Measurements from ENCODE around the gene TMEM219.
"Not testable (repeated sequence)": the region's sequence is repeated elsewhere in the genome, so short reads cannot be mapped to it uniquely, and the experiment has no call there.

The TMEM219 gene

DNA sequence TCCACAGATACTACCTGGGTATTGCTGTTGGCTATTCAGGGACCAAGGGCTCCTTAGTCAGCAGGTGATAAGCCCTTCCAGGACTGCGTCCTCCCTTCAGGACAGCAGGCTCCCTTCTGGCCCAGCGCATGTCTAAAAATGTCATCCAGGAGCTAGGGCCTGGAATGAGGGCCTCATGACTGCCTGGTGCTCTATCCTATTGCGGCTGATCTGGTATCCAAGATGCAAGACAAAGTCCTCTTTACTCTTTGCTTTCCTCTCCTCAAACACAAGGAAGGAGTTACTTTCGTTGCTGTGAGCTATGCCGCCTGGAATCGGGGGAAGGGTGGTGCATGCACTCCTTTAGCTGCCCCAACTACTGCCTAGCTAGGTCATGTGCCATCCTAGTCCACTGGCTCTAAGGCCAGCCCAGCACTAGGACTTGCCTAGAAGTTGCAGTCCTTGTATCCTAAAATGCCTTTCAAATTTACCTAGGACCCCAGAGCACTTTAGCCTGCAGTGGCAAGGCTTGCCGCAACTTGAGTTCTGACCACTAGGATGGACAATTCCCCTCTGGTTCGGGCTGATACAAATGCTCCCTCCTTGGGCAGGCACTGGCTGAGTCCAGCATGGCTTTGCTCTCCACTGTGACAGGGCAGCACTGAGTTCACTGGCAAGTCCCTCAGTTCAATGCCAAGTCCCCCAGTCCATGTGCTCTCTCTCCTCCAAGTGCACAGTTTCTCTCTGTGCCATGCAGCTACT, 10.1 kb upstream of the TMEM219 start:
- DNase-seq = no peak

DNA sequence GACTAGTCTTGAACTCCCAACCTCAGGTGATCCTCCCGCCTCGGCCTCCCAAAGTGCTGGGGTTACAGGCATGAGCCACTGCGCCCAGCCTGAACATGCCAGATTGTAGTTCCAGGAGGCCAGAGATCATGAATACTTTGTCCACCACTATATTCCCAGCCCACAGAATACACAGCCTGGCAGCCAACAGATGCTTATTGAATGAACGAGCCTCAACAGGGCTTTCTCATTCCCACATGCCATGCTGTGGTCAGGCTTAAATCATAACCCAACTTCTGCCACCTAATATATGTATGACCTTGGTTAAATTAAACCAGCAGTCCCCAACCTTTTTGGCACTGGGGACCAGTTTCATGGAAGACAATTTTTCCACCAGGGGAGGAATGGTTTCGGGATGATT, 3.1 kb upstream of the TMEM219 start:
- no peak for DNase-seq

DNA sequence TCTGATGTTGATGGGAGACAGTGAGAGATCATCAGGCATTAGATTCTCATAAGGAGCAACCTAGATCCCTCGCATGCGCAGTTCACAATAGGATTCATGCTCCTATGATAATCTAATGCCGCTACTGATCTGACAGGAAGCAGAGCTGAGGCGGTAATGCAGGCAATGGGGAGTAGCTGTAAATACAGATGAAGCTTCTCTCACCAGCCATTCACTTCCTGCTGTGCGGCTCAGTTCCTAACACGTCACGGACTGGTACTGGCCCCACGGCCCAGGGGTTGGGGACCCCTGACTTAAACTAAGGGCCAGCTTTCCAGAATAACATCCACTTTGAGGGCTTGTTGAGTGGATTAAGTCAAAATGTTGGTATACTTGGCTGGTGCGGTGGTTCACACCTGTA, 2.6 kb upstream of the TMEM219 start:
- DNase-seq = no peak

DNA sequence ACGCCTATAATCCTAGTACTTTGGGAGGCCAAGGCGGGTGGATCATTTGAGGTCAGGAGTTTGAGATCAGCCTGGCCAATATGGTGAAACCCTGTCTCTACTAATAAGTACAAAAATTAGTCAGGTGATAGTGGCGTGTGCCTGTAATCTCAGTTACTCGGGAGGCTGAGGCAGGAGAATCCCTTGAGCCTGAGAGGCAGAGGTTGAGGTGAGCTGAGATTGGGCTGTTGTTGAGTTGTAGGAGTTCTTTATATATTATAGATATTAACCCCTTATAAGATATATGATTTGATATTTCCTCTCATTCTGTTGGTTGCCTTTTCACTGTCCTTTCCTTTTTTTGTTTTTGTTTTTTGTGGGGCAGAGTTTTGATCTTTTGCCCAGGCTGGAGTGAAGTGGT, 2.1 kb upstream of the TMEM219 start:
- DNase-seq = not testable (repeated sequence)

DNA sequence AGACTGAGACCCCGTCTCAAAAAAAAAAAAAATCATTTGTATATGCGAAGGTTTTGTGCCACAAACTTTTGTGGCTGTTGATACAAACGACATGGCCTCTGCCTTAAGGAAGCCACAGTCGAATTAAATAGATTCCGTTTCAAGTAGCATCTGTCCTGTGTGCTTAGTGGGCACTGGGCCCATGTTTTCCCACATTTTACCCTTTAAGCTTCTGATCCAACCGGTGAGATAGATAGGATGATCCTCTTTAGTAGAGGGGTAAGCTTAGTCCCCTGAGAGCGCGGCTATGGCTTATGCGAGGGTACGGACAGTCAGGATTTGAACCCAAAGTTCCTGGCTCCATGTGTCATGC, 776 bp upstream of the TMEM219 start:
- no peak for DNase-seq

DNA sequence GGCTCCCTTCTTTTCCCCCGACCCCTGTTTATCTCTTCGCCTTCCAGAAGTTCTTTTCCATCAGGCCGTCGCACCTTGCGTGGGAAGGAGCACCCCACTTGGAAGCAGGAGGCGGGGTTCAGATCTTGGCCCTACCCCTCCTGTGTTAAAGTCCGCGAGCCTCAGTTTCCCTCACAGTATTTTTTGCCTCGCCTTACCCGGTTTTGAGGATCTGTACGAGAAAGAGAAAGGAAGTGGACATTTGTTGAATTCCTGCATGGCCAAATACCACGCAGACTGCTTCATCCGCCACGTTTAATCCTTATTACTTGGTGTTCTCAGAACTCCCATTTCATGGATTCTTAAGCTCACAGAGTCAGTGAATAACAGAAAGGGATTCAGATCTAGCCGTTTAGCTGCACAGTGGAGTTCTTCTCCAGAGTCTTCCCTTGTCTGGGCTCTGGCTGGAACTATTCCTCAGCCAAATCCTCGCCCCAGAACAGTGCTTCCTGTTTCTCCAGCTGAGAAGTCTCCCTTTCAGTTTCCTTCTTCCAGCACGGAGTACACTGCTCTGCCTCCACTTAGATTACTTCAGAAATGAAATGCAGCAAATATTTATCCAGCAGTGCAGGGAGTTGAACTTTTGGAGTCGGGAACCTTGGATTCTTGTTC, 590 bp downstream of the TMEM219 start:
- DNase-seq = no peak

DNA sequence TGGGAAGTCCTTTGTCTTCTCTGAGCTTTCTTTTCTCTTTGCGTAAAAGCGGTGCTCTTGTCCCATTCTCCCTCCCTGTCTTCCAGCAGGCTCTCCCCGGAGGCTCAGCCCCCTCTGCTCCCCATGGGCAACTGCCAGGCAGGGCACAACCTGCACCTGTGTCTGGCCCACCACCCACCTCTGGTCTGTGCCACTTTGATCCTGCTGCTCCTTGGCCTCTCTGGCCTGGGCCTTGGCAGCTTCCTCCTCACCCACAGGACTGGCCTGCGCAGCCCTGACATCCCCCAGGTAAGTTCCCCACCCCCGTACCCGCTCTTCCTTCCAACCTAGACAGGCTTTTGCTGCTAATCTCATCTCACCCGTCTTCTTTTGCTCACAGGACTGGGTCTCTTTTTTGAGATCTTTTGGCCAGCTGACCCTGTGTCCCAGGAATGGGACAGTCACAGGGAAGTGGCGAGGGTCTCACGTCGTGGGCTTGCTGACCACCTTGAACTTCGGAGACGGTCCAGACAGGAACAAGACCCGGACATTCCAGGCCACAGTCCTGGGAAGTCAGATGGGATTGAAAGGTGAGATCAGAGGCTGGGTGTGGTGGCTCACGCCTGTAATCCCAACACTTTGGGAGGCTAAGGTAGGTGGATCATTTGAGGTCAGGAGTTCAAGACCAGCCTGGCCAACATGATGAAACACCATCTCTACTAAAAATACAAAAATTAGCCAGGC, 1.3 kb downstream of the TMEM219 start:
- no peak for DNase-seq

DNA sequence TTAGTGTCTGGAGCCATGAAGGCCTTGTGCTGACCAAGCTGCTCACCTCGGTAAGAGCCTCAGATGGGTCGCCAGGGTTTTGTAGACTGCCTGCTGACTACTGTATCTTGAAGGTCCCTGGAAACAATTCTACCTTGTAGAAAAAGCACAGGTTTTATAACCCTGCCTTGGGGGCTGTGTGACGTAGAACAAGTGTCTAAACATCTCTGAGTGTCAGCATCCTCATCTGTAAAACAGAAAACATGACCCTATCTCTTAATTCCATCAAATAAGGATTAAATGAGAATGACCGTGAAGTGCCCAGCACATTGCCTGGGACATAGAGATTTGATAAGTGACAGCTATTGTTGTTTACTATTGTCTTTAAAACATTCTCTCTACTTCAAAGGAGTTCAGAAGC, 6.3 kb downstream of the TMEM219 start:
- no peak for DNase-seq

DNA sequence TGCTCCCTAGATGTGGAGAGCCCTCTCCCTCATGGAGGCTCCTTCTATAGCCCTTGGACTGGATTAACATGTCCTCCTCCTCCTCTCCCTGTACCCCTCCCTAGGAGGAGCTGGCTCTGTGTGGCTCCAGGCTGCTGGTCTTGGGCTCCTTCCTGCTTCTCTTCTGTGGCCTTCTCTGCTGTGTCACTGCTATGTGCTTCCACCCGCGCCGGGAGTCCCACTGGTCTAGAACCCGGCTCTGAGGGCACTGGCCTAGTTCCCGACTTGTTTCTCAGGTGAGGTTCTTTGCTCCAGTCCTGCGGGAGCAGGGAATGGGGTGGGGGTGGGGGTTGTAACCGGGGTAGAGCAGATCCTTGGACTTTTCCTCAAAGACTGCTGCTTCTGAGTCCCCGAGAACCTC, 9.4 kb downstream of the TMEM219 start:
- DNase-seq = no peak

DNA sequence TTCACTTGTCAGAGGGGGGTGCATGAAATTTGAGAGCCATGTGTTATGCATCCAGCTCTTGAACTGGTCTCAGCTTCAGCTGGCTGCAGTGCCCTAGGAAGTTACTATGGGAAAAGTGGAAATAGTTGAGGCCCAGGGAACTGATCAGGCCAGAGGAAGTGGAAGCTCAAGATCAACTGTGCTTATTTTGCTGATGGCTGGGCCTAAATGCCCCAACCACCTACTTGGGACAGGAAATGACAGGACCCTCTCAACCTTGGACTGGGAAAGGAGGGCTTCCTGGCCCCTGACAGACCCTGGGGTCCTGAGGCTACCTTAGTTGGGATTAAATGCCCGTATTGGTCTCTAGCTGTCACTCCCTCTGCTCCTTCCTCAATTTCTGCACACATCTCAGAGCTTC, 10.6 kb downstream of the TMEM219 start:
- DNase-seq = no peak

DNA sequence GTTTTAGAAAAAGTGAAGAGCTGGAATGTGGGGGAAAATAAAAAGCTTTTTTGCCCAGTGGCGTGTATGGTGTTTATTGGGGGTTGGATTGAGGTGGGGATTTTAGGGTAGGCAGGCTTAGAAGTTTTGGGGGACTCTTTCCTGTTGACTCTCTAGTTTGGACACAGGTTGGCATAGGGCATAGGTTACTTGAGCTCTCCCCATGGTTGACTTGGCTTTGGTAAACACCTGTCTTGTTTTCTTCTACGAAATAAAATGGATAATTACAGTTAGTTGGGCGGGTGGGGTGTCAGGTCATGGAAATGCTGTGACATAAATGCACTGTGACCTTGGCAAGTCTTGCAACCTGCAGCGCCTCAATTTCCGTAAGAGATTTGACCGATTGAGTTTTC, 11.1 kb downstream of the TMEM219 start:
- DNase-seq = no peak

DNA sequence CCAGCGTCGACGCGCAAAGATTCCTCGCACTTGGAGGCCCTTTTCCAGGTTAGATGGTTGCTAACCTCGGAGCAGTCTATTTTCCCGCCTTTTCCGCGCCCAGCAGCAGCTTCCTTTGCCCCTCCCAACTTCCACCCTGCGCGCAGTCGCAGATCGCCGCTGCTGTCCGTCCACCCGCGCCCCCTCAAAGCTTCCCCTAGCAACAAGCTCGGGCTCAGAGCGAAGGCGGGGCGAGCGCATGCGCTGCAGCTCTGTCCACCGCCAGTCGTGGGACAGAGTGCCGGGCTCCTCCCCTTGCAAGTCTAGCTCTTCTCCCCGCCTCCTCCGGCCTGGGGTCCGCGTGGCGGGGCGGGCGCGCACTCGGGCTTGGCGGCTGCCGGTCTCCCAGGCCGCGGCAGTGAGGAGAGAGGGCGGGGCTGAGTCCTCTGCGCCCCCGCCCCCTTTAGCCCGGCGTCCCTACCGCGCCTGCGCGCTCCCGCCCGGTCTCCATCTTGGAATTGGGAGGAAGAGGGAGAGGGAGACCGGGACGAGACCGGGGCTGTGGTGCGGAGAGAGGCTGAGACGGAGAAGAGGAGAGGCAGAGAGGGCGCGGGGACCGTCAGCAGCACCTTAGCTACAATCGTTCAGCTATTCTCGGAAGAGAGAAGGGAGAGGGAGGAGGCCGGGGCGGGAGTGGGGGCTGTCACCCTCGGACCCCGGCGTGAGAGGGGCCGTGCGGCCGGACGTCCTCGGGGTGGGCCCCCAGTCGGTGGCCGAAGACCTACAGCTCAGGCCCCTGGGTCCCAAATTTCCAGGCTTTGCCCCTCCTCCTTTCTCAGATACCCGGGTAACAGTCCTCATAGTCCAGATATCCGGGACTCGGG, 11.7 kb downstream of the TMEM219 start, which contains the start of gene TAOK2:
TAOK2 (plus strand) TSS at position 485 of the 863 bp plus-strand sequence. CDS start 3,905 bp downstream, outside the sequence.
- DNase-seq = peak; percentile 96

DNA sequence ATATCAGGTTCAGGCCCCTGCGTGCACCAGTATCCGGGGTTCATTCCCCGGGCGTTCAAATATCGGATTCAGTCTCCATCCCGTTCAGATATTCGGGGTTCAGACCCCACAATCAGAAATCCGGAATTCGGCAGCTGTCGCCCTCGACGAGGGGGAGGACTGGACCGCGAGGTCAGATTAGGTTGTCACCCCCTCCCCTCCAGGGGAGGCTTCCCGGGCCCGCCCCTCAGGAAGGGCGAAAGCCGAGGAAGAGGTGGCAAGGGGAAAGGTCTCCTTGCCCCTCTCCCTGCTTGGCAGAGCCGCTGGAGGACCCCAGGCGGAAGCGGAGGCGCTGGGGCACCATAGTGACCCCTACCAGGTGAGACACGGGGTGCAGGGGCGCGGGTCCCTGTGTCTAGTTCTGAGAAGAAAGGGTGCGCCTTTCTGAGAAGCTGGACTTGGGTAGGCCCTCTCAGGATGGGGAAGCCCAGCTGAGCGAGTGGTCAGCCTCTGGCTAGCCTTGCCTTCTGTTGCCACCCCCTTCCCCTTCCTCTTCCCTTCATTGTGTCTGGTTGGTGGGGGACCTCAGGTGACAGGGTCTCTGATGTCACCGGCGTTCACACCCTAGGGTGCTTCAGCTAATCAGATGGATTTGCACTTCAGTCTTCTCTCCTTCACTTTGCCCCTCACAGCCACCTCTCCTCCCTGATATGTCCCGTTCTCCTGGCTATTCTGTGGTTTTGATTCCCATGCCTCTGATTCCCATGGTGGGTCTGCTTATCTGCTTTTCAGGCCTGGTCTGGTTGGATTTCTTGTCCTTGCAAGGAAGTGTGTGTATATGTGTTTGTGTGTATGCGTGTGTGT, 12.6 kb downstream of the TMEM219 start:
- no peak for DNase-seq

DNA sequence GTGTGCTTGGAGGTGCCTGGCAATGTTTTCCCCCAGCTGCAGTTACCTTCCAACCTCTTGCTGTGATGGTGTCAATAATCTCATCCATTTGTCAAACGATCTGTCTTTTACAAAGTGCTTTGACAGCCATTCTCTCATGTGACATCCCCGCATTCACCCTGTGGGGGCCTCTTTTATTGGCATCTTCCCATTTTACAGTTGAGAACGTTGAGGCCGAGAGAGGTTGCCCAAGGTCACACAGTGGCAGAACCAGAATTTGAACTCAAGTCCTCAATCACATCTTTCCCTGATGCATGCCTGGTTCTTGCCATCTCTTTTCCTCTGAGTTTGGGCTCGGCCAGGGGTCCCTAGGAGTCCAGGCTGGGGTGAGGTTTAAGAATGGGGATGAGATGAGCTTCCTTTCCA, 13.3 kb downstream of the TMEM219 start:
- no peak for DNase-seq

DNA sequence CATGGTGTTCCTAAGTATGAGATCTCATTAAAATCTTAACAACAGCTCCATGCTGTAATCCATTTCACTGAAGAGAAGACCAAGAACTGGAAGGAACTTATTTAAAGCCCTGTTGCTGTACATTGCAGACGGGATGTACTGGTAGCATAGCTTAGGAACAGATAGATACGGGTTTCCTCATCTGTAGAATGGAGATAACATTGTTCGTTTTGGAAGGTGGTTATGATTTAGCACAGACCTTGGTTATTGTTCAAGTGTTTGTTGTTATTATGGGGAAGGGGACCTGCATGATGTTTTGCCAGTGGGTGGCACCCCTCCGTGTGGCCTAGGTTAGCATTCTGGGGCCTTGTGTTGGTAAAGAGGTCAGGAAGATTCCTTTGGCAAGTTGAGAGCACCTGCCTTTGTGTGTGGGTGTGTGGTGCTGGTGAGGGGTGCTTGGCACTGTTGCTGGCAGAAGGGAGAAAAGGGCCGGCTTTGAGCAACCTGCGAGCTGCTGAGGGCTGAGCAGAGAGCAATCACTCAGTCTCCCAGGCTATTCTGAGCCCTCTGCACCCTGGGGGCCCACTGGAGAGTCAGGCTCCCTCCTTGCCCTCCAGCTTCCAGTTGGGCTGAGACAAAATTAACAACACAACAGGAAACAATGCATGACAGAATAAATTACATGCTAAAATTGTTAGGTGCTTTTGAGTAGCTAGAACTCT, 14.1 kb downstream of the TMEM219 start:
- DNase-seq = no peak

DNA sequence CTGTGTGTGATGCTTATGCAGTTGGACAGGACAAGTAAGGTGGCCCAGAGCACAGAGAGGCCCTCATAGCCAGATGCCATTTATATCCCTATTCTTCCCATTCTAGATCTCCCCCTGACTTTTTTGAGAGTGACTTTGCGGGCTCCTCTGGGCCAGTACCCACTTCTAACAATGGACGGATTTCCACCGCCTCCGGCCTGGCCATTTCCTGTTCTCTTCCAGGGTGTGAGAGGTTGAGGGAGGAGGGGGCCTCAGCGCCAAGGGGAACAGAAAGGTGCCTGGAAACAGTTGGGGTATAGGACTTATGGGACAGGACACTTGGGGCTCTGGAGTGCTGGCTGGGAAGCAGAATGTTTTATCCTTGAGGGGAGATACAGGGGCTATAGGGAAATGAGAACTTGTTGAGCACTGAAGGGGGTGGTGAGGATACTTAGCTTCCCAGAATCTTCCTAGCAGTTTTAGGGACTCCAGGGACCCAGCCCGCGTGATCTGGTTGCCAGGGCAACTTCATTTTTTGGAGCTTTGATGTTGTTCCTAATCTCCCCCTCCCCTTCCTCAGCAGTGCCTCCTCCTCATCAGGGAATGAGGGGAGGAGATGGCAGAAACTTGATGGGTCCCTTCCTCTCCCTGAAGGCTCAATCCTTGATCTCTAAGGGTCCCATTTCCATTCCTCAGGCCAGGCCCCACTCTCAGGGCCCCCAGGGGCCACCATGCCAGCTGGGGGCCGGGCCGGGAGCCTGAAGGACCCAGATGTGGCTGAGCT, 15.4 kb downstream of the TMEM219 start:
- DNase-seq = no peak

DNA sequence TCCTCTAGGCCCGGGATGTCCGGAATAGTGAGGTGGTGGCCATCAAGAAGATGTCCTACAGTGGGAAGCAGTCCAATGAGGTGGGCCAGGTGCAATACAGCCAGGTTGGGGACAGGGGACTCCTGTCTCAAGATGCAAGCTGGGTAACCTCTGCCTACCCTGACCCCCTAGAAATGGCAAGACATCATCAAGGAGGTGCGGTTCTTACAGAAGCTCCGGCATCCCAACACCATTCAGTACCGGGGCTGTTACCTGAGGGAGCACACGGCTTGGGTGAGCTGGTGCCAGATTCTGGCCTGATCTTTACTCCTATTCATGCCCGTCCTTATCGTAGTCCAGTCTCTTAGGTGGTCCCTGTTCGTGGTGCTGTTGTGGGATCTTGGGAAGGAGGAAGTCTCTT, 16.2 kb downstream of the TMEM219 start:
- DNase-seq = no peak

DNA sequence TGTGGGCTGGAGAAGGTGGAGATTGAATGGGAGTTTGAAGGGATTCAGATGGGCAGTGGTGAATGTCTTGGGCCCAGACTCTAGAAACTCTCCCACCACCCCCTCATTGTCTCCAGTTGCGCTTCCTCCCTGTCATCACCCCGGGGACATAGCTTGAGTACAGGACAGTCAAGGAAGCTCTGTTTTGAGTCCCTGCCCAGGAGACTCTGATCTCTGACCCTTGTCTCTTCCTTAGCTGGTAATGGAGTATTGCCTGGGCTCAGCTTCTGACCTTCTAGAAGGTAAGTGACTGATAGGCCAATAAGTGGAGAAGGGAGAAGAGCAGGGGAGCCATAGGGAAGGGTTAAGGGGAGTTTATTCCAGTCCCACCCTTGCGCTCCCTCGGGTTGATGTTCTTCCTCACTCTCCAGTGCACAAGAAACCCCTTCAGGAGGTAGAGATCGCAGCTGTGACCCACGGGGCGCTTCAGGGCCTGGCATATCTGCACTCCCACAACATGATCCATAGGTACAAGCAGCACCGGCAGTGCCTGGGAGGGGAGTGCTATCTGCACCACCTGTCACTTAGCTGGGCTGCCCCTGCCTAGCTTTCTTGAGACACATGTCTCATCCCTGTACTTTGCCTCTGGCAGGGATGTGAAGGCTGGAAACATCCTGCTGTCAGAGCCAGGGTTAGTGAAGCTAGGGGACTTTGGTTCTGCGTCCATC, 16.8 kb downstream of the TMEM219 start:
- DNase-seq = no peak

DNA sequence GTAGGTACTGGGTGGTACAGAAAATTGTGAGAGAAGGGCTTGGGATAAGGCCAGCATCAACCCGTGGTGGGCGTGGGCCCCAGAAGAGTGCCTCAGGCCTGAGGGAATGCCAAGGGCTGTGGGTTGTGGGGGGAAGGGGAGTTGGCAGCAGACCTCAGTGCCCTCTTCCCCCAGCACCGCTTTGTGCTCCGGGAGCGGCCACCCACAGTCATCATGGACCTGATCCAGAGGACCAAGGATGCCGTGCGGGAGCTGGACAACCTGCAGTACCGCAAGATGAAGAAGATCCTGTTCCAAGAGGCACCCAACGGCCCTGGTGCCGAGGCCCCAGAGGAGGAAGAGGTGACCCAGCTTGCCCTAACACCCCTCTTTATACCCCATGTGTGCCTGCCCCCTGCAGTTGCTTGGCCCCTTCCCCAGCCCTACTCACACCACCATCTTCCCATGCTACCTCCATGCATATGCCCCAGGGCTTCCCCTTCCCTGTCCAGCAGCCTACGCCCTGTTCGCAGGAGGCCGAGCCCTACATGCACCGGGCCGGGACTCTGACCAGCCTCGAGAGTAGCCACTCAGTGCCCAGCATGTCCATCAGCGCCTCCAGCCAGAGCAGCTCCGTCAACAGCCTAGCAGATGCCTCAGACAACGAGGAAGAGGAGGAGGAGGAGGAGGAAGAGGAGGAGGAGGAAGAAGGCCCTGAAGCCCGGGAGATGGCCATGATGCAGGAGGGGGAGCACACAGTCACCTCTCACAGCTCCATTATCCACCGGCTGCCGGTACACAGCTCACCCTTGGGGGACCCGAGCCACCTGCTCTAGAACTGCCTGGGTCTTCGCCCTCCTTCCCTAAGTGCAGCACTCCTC, 20.9 kb downstream of the TMEM219 start:
- no peak for DNase-seq

Data from activated gamma-delta T cell (primary cell).